Stimulated activated CD4-positive, alpha-beta T cell treated with anti-CD3 and anti-CD28 coated beads, Interleukin-2, amount 100 ng/mL, for 48 hours (primary cell): ENCODE data around the gene TP53I3.
"Not testable (repeated sequence)": the region's sequence is repeated elsewhere in the genome, so short reads cannot be mapped to it uniquely, and the experiment has no call there.

ENCODE experiments used
- DNase-seq, 2 donors: peaks; one replicate each; pipeline ENCODE4 v3.0.0-alpha.2; 2020

TP53I3 gene

DNA sequence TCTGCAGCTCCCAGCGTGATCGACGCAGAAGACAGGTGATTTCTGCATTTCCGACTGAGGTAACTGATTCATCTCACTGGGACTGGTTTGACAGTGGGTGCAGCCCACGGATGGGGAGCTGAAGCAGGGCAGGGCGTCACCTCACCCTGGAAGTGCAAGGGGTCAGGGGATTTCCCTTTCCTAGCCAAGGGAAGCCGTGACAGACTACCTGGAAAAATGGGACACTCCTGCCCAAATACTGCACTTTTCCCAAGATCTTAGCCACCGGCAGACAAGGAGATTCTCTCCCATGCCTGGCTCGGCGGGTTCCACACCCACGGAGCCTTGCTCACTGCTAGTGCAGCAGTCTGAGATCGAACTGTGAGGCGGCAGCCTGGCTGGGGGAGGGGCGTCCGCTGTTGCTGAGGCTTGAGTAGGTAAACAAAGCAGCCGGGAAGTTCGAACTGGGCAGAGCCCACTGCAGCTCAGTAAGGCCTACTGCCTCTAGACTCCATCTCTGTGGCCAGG, 10.6 kb upstream of the TP53I3 start:
- DNase-seq: not testable (repeated sequence)

DNA sequence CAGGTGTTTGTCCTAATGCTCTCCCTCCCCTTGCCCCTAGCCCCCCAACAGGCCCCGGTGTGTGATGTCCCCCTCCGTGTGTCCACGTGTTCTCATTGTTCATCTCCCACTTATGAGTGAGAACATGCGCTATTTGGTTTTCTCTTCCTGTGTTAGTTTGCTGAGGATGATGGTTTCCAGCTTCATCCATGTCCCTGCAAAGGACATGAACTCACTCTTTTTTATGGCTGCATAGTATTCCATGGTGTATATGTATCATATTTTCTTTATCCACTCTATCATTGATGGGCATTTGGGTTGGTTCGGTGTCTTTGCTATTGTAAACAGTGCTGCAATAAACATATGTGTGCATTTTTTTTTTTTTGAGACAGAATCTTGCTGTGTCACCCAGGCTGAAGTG, 8.6 kb upstream of the TP53I3 start:
- not testable (repeated sequence) for DNase-seq

DNA sequence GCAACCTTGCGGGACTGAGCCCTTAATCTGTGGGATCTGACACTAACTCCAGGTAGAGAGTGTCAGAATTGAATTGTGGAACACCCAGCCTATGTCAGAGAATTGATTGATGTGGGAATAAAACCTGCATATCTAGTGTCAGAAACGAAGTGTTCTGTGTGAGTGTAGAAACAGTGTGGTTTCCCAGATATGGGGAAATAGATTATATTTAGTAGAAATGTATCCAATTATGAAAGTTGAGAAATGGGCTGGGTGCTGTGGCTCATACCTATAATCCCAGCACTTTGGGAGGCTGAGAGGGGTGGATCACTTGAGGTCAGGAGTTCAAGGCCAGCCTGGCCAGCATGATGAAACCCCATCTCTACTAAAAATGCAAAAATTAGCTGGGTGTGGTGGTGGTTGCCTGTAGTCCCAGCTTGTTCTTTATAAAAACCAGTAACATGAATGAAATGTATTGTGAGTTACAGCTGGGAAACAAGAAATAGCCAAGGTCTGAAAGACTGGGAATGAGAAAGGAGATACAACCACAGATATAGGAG, 4.3 kb upstream of the TP53I3 start:
- DNase-seq: no peak

DNA sequence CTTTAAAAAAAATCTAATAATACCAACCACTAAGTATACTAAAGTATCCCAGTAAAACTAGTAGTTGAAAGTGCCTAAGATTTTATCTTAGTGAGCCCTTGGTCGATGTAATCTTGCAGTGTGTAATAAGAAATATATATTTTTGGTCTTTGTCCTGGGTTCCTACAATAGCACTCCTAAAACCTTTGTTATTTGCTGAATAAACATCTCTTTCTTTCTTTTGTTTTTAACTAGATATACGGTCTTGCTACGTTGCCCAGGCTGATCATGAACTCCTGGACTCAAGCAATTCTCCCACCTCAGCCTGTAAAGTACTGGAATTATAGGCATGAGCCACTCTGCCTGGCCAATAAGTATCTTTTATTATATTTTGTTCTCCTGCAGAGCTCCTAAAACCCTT, 2.4 kb upstream of the TP53I3 start:
- DNase-seq: no peak

DNA sequence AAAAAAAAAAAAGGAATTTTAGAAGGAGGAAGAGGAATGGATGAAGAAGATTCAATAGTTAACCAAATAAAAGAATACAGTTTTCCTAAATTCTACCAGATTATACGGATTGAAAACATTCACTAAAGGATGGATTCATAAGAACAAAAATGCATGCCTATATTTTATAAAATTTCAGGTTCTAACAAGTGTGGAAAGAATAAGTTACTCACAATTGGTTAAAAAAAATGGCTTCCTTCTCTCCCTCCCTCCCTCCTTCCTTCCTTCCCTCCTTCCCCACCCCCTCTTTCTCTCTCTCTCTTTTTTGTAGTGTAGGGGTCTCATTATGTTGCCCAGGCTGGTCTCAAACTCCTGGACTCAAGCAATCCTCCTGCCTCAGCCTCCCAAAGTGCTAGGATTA, 1.6 kb upstream of the TP53I3 start:
- DNase-seq: no peak

DNA sequence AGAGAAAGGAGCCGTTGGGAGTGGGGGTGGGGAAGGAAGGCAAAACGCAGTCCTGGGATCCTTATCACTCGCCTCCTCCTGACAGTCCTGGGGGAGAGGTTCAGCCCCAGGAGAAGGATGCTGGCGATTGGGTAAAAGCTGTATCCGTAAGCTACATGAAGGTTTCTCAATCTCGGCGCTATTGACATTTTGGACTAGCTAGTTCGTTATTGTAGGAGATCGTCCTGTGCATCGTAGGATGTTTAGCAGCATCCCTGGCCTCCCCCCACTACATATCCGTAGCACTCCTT, 511 bp upstream of the TP53I3 start:
- no peak for DNase-seq

DNA sequence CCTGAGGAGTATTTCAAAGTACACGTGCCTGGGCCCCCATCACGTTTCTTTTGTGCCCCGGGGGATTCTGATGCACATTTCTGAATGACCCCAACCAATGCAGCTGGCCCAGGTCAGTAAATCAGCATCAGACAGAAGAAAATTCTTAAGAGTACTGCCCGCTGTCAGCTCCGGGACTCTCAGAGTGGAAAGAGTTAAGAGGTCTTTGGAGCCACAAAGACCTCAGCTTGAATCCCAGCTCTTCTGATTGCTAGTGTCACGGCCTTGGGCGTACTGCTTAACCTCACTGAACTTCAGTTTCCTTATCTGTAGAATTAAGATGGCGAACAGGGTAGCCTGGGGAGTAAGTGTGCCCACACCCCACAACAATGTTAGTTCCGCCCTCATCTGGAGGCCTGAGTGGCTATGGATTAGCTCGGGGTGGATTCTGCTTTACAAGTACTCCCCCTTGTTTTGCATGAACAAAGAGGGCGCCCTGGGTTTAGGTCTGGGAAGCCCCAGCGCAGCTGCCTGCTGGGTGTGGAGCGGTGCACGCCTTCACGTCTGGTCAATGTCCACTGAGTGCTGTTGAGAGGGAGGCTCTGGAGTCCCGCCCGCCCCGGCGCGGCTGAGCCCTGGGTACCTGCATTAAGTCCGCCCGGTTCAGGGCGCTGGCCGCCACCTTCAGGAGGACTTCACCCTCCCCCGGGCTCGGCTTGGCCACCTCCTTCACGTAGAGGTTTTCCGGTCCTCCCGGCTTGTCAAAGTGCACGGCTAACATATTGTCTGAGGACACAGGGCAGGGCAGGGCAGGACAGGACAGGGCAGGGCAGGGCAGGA, 858 bp downstream of the TP53I3 start:
- DNase-seq: peak in 1 of 2 donors; percentile 31

DNA sequence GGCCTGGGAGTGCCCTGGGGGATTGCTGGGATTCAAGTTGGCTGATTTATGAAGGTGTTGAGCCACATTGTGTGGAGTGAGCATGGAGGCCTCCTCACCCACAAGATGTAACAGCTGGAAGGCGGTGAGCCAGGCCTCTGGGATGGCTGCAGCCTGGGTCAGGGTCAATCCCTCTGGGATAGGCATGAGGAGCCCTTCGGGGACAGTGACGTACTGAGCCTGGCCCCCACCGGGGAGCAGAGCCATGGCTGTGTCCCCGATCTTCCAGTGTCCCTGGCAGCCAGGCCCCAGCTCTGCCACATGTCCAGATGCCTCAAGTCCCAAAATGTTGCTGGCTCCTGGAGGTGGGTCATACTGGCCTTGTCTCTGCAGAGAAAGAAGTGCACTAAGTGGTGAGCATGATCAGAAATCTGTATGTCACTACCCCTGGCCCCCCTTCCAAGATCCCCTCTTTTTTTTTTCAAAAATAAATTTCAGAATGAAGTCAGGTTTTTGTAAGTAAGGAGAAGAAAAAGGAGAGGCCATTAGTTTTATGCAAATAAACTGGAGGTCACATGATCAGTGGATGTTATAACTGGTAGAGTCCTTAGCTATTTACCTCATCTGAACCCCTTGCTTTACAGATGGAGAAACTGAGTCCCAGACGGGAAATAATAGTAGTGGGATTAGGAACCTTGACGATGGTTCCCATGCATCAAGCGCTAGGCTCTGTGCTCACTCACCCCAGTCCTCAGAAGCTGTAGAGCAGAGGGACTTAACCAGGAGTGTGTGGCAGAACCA, 1.7 kb downstream of the TP53I3 start:
- DNase-seq: no peak

DNA sequence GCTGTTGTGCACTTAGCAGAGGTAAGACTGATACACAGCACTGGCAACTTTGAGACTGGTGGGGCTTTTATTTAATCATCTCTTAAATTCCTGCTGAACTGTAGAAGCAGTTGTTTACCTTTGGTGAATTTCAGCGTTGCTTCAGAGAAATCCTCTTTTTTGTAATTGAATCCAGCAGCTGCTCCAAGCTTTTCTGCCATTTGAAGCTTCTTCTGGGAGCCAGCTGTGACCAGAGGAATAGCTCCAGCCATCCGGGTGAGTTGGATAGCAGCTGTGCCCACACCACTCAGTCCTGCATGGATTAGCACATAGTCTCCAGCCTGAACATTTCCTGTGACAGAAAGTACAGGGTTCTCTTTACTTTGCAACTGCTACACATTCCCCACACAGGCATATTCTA, 3.9 kb downstream of the TP53I3 start:
- DNase-seq: no peak

DNA sequence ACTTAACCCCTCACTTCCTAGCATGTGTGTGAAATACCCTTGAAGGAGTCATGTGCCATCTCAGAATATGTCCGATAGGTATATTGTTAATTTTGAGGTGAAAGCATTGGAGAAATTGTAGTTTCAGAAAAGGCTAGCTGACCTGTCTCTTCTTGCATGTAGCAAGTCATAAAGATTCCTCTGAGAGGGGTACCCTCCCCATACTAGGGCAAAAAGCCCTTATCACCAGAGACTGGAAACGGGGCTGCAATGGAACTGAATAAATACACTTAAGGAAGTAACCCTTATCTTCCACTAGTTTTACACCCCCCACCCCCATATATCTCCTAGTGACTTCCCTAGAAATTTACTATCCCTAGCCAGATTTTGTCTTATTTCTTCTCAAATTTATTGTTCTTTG, 6.8 kb downstream of the TP53I3 start:
- no peak for DNase-seq

DNA sequence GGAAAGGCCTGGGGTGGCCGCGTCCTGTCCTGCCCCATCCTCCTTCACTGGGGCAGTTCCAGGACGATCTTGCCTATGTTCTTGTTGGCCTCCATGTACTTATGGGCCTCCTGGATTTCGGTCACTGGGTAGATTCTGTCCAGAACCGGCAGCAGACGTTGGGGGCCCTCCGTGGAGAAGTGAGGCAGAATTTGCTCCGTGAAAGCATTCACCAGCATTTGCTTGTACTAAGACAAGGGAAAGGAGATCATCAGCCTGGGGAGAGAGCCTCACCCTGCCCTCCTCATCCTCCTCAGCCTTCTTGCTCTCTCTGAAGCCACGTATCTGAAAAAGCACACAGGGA, 7.1 kb downstream of the TP53I3 start:
- DNase-seq: no peak

DNA sequence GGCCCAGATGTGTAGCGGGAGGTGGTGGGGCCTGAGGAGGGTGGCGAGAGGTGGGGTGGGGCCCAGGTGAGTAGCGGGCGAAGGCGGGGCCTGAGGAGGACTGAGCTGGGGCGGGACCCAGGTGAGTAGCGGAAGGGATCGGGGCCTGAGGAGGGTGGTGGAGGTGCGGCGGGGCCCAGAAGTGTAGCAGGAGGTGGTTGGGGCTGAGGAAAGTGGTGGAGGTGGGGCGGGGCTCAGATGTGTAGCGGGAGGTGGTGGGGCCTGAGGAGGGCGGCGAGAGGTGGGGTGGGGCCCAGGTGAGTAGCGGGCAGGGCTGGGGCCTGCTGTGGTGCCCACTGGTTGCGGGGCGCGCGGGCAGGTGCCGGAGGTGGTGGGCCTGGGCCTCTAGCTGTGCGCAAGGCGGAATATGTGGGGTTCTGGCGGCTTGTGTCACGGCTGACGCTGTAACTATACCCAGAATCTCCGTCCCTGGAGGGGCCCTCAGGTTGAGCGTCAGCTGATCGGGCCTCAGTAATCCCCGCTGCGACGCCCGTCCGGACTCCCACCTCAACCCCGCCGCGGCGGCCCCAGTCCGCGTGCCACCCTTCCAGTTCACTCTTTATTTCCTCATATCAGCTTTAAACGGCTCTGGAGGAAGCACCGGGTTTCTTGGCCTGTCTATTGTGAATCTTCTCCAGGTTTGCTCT, 7.6 kb downstream of the TP53I3 start:
- DNase-seq: no peak

DNA sequence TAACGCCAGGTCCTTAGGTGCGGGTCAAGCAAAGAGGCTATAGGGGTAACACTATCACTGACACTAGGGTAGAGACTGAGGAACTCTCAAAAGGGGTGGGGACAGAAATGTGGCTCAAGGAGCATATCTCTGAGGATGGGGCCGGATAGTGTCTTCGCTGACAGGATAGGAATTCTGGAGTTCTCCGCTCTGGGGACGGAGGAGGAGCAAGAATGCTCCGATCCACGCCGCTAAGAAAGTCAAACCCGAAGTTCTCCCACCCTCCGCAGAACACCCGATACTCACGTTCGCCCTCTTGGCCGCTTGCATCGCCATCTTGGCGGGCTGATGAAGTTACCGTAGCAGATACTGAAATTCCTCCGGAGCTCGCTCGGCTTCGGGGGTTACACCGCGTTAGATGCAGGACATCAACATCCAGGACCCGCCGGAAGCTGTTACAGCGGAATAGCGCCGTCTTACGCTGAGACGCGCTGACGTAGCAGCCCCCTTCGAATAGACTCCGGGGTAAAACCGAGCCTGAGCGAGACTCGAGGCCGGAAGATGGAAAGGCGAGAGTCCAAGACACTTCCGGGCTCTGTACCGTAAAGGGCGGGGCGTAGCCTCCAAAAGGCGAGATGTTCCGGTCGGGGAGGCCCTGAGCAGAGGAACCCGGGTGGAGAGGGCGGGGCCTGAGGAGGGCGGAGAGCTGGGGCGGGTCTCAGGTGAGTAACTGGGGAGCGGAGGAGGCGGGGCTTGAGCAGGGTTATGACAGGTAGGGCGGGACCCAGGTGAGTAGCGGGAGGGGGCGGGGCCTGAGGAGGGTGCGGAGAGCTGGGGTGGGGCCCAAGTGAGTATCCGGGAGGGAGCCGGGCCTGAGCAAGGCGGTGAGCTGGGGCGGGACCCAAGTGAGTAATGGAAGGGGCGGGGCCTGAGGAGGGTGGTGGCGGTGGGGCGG, 8.5 kb downstream of the TP53I3 start, which contains the start of gene SF3B6:
SF3B6 (minus strand) TSS at position 412 of the 934 bp plus-strand sequence; CDS start at position 315, 97 bp downstream.
- peak; percentile 98 for DNase-seq

DNA sequence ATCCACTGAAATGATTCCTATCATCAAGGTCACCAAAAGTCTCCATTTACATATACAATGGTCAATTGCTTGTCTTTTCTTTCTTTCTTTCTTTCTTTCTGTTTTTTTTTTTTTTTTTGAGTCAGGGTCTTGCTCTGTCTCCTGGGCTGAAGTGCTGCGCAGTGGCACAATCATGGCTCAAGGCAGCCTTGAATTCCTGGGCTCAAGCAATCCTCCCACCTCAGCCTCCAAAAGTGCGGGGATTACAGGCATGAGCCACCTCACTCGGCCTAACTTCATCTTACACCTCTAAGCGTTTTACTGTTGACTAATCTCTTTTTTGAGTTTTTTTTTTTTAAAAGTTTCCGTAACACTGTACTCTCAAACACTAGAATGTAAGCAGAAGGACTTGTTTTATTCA, 9.4 kb downstream of the TP53I3 start:
- DNase-seq: no peak

DNA sequence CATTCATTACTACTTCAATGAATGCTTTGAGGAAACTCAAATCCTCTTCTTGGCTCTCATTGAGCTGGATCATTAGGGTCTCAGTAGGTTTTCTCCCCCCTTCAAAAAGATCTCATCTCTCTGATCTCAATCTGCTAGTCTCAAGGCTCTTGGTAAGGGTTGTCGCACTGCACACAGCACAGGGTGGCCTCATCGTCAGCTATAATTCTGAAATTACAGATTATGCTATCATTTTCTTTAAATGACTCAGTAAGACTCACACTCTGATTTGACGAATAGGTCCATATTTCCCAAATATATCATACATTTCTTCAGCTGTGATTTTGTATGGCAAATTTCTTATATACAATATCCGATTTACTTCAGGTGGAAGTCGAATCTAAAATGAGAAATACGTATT, 10.8 kb downstream of the TP53I3 start:
- no peak for DNase-seq

DNA sequence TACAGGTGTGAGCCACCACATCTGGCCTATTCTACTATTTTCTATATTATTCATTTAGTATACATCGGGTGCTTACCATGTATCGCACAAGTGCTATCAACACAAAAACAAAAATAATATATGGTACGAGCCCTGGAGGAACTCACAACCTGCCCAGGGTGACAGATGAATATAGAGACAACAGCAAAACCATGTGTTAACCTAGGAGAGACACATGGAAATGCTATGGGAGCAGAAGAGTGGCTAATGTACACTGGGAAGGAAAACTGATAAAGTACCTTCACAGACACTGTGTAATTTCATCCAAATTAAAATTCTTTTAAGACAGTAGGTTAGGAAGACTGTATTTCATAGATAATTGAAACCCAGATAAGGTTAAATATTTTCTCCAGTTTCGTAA, 12.4 kb downstream of the TP53I3 start:
- no peak for DNase-seq

DNA sequence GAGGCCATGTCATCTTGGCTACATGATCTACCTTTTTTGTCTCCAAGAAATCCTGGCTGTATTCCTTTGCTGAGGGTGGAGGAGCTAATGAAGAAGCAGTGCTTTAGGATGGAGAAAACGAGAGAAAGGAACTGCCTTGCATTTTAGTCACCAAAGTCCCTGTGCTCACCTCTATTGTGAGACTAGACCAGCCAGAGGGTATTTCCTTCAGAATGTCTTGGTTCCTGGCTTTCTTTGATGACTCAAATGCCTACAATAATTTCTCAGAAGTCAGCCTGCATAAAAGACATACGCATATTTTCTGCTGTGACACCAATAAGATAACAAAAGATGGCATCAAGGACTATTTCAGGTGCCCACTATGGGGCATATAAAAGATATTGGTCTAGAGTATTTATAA, 19.3 kb downstream of the TP53I3 start:
- no peak for DNase-seq

DNA sequence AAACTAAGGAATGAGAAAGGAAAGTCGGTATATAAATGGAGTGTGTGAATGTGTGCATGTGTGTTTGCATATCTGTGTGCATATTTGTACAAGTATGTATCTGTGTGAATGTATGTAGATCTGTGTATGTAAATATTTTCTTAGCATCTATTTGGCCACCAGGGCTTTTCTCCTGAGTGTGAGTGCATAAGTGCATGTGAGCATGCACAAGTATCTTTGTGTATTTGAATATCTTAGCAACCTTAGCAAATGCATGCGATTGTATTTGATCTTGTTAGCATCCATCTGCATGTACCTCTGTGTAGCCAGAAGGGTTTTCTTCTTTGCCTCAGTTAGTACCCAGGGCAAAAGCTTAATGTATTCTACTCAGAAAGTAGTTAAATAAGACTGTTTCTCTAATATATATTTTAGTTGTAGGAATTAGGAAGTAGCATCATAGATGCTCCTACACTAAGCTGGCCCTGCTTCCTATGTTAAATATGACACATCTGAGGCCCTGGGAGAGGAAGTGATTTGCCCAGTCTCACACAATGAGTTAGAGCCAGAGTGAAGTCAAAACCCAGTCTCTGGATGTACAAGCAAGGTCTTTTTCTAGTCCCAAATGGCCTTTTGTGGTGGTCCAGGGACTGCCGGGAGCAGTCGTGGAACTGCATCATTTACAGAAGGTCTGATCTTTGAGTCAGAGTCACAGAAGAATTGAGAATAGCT, 25.9 kb downstream of the TP53I3 start:
- DNase-seq: no peak

DNA sequence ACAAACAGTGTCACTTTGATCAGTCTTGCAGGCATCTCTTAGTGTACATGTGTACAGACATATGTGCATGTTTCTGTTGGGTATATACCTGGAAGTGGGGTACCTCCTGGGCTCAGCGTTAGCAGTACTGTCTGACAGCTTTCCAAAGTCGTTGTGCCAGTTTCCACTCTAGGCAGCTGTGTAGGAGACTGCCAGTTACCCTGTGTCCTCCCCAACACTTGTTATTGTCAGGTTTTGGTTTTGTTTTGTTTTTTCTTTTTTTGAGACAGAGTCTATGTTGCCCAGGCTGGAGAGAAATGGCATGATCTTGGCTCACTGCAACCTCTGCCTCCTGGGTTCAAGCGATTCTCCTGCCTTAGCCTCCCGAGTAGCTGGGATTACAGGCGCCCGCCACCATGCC, 28.9 kb downstream of the TP53I3 start:
- DNase-seq: no peak

DNA sequence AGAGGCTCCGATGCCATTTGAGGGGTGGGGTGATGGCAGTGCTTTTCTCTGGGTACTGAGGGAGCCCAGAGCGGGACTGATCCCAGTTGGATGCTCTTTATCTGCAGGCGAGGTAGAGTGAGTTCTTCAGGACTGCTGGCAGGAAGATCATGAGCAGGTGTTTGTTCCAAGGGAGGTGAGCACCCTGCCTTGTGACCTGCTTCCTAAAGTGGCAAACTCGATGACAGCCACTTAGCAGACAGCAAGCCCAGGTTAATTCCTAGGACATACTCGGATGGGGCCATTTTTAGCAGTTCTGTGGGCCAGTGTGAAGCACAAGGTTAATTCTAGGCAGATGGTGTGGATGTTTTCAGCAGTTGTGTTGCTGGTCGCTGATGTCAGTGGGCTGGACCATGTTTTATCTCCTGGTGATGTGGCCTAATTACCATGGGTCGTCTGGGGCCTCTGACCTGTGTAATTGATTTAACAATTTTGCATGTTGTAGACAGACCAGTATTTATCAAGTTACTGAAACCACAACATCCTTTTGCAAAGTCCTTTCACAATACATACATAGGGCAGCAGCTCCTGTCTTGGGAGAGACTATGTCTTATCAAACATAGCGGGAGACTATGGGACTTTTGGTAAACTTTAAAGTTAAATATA, 30.1 kb downstream of the TP53I3 start:
- DNase-seq: no peak

DNA sequence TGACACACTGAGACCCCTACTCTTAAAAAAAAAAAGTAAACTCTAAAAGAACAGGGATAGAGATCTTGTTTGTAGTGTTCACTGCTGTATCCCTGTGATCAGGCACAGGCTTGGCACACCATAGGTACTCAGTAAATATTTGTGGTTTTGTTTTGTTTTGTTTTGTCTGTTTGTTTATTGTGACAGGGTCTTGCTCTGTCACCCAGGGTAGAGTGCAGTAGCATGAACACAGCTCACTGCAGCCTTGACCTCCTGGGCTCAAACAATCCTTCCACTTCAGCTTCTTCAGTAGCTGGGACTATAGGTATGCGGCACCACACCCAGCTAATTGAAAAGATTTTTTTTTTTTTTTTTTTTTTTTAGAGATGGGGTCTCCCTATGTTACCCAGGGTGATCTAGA, 31.7 kb downstream of the TP53I3 start:
- DNase-seq: no peak
